Measurements from ENCODE around the gene RBFOX1.

DNA sequence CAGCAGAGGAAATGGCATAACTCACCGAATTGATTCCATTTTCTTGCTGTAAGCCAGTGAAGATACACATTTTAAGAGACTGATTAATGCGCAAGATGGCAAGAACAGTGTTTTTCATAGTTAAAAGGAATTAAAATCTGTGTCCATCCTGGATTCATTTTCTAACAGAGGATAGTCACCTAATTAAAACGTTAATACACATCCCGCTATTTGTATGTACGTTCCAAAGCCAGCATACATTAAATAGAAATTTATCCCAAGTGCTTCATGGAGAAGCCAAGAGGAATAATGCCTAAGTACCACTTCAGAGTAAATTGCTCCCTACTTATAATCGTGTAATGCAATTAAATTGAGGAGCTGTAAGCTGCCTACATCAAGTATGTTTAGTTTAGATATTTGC lies 49.9 kb downstream of the RBFOX1 start:
- TF ChIP-seq, protein P1, sequence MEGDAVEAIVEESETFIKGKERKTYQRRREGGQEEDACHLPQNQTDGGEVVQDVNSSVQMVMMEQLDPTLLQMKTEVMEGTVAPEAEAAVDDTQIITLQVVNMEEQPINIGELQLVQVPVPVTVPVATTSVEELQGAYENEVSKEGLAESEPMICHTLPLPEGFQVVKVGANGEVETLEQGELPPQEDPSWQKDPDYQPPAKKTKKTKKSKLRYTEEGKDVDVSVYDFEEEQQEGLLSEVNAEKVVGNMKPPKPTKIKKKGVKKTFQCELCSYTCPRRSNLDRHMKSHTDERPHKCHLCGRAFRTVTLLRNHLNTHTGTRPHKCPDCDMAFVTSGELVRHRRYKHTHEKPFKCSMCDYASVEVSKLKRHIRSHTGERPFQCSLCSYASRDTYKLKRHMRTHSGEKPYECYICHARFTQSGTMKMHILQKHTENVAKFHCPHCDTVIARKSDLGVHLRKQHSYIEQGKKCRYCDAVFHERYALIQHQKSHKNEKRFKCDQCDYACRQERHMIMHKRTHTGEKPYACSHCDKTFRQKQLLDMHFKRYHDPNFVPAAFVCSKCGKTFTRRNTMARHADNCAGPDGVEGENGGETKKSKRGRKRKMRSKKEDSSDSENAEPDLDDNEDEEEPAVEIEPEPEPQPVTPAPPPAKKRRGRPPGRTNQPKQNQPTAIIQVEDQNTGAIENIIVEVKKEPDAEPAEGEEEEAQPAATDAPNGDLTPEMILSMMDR (IDR thresholded peaks at IDR 0.05), result no peak
- no peak for TF ChIP-seq POLR2A (IDR thresholded peaks at IDR 0.05)
